Measurements from ENCODE around the gene PFN1. TPM values are rescaled to one million over a fixed set of nuclear protein-coding genes. Genes with fewer than 3 reads are reported as not detected.

PFN1 gene
- total and polyA plus RNA-seq, 9 of the 15 experiments (the other 6 are each of a cell fraction or from before 2014, with no cell fraction given): 60.5 to 1,479 (median 456) TPM

DNA sequence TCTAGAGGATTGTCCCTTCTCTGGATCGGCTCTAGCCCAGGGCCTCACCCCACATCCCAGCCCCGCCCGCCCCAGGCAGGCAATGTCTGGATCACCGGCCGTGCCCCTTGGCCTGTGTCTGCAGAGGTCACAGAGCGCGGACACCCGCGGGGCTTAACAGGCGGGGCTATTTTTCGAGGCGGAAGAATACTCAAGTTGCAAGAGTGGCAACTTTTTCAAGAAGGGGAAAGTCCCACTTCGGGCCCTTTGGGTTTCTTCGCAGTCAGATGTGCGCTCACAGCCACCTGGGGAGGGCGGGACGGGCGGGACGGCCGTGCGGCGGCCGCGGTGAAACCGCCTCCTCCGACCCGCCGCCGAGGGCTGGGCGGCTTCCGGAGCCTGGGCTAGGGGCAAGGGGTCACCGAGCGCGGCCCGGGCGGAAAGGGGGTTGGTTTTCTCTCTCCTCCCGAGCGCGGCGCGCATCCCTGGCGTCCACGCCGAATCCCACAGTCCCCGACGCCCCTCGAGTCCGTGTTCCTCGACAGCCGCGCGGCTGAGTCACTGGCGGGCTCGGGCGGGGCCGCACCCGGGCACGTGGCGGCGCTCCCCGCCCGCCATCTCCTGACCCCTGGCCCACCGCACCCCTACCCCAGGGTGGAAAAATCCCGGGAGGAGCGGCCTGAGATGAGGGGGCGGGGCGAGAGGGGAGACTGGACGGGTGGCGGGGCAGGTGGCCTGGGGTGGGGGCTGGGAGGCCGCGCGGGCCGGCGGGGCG, 1.2 kb upstream of the PFN1 start (continued):
- TF ChIP-seq FIP1L1 (IDR thresholded peaks at IDR 0.05; ENCODE audit: low read depth, low read length, poor library complexity, severe bottlenecking) (no peak), PYGO2 (tag; IDR thresholded peaks at IDR 0.05) (no peak), JUN (IDR thresholded peaks at IDR 0.05; ENCODE audit: borderline replicate concordance, low read depth, low read length) (peak; percentile 22; the same call in 1 of the 2 replicates), JUN (CRISPR knock-in tag; IDR thresholded peaks at IDR 0.05; ENCODE audit: borderline replicate concordance) (no peak), GABPB1 (CRISPR knock-in tag; IDR thresholded peaks at IDR 0.05) (no peak; the same call in 1 of the 2 replicates), CEBPG (CRISPR knock-in tag; IDR thresholded peaks at IDR 0.05) (no peak), CEBPG (tag; conservative IDR thresholded peaks at IDR 0.05 in 1 of 2, IDR thresholded peaks at IDR 0.05 in 1 of 2) (no peak), RFX7 (CRISPR knock-in tag; IDR thresholded peaks at IDR 0.05) (no peak), XRCC4 (IDR thresholded peaks at IDR 0.05; ENCODE audit: extremely low read depth, insufficient read depth, insufficient read length) (no peak), BDP1 (IDR thresholded peaks at IDR 0.05; ENCODE audit: insufficient read depth, insufficient read length) (no peak), STAT5A (IDR thresholded peaks at IDR 0.05; ENCODE audit: borderline replicate concordance, low read length) (no peak), ZNF780A (CRISPR knock-in tag; IDR thresholded peaks at IDR 0.05) (no peak), ZNF586 (CRISPR knock-in tag; conservative IDR thresholded peaks at IDR 0.05) (no peak), GABPA (tag; conservative IDR thresholded peaks at IDR 0.05; ENCODE audit: low read depth) (no peak), TAF15 (IDR thresholded peaks at IDR 0.05; ENCODE audit: low read depth, low read length) (no peak), ILK (tag; IDR thresholded peaks at IDR 0.05; ENCODE audit: borderline replicate concordance, low read depth) (no peak), CHCHD3 (CRISPR knock-in tag; IDR thresholded peaks at IDR 0.05) (no peak), MTA3 (IDR thresholded peaks at IDR 0.05; ENCODE audit: borderline replicate concordance) (no peak)
- TF ChIP-seq, protein P1, sequence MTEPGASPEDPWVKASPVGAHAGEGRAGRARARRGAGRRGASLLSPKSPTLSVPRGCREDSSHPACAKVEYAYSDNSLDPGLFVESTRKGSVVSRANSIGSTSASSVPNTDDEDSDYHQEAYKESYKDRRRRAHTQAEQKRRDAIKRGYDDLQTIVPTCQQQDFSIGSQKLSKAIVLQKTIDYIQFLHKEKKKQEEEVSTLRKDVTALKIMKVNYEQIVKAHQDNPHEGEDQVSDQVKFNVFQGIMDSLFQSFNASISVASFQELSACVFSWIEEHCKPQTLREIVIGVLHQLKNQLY (CRISPR knock-in tag; conservative IDR thresholded peaks at IDR 0.05): no peak
- TF ChIP-seq, protein P2, sequence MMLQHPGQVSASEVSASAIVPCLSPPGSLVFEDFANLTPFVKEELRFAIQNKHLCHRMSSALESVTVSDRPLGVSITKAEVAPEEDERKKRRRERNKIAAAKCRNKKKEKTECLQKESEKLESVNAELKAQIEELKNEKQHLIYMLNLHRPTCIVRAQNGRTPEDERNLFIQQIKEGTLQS (IDR thresholded peaks at IDR 0.05): no peak
- TF ChIP-seq, protein P2 (CRISPR knock-in tag; conservative IDR thresholded peaks at IDR 0.05): no peak
- TF ChIP-seq, protein P3, sequence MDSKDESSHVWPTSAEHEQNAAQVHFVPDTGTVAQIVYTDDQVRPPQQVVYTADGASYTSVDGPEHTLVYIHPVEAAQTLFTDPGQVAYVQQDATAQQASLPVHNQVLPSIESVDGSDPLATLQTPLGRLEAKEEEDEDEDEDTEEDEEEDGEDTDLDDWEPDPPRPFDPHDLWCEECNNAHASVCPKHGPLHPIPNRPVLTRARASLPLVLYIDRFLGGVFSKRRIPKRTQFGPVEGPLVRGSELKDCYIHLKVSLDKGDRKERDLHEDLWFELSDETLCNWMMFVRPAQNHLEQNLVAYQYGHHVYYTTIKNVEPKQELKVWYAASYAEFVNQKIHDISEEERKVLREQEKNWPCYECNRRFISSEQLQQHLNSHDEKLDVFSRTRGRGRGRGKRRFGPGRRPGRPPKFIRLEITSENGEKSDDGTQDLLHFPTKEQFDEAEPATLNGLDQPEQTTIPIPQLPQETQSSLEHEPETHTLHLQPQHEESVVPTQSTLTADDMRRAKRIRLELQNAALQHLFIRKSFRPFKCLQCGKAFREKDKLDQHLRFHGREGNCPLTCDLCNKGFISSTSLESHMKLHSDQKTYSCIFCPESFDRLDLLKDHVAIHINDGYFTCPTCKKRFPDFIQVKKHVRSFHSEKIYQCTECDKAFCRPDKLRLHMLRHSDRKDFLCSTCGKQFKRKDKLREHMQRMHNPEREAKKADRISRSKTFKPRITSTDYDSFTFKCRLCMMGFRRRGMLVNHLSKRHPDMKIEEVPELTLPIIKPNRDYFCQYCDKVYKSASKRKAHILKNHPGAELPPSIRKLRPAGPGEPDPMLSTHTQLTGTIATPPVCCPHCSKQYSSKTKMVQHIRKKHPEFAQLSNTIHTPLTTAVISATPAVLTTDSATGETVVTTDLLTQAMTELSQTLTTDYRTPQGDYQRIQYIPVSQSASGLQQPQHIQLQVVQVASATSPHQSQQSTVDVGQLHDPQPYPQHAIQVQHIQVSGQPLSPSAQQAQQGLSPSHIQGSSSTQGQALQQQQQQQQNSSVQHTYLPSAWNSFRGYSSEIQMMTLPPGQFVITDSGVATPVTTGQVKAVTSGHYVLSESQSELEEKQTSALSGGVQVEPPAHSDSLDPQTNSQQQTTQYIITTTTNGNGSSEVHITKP (IDR thresholded peaks at IDR 0.05; ENCODE audit: partially characterized antibody): peak; percentile 95
- TF ChIP-seq, protein P4, sequence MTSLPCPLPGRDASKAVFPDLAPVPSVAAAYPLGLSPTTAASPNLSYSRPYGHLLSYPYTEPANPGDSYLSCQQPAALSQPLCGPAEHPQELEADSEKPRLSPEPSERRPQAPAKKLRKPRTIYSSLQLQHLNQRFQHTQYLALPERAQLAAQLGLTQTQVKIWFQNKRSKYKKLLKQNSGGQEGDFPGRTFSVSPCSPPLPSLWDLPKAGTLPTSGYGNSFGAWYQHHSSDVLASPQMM (CRISPR knock-in tag; IDR thresholded peaks at IDR 0.05): no peak
